Fibroblast of pulmonary artery (primary cell): ENCODE data around the gene C6.

Experiments used
- DNase-seq: peaks from one replicate; pipeline ENCODE4 v3.0.0-alpha.2; 2010; ENCODE audit warnings: low read depth
- H3K4me3 ChIP-seq: replicated peaks from 2 replicates; pipeline ENCODE4 v1.5.1; 2011; ENCODE audit warnings: low read depth, mild to moderate bottlenecking, control low read depth, low read length, moderate library complexity
- CTCF ChIP-seq: IDR thresholded peaks from 2 replicates; pipeline ENCODE4 v1.5.1; 2011; ENCODE audit warnings: mild to moderate bottlenecking, control low read depth, low read length, inconsistent platforms; ENCODE audit errors: missing control alignments

C6 gene

GRCh38 chr5:41201082-41201772, 12.1 kb downstream of the C6 start:
- TF ChIP-seq CTCF = no peak
- H3K4me3 ChIP-seq = no peak overlapping the region
- peak; percentile 16 for DNase-seq

- TF ChIP-seq CTCF = no peak
- no peak for DNase-seq
- H3K4me3 ChIP-seq = no peak overlapping the region
Observed at GRCh38 chr5:41200506-41200905, 12.8 kb downstream of the C6 start.

- no peak for DNase-seq
- no peak for TF ChIP-seq CTCF
- H3K4me3 ChIP-seq = no peak overlapping the region
Observed at GRCh38 chr5:41199660-41200059, 13.7 kb downstream of the C6 start.

GRCh38 chr5:41196197-41196596, 17.1 kb downstream of the C6 start:
- TF ChIP-seq CTCF = no peak
- DNase-seq = no peak
- no peak overlapping the region for H3K4me3 ChIP-seq

GRCh38 chr5:41195228-41195627, 18.1 kb downstream of the C6 start:
- no peak overlapping the region for H3K4me3 ChIP-seq
- DNase-seq = no peak
- no peak for TF ChIP-seq CTCF

GRCh38 chr5:41194339-41194738, 19.0 kb downstream of the C6 start:
- TF ChIP-seq CTCF = no peak
- no peak overlapping the region for H3K4me3 ChIP-seq
- no peak for DNase-seq
